Right renal pelvis (tissue), 4 donors: ENCODE measurements around the gene INPPL1. TPM values are rescaled to one million over a fixed set of nuclear protein-coding genes. Genes with fewer than 3 reads are reported as not detected.
"Not testable (repeated sequence)": the region's sequence is repeated elsewhere in the genome, so short reads cannot be mapped to it uniquely, and the experiment has no call there.

Source experiments
- DNase-seq, 4 donors: peaks; one replicate each; pipeline ENCODE4 v3.0.0-alpha.2; 2013; ENCODE audit warnings: low read depth in 4 of 4, low spot score in 3 of 4, missing footprints in 1 of 4
- polyA plus RNA-seq, 4 donors: library from polyadenylated mRNA; unstranded; fragments of 120-200 nt; gene quantifications; one replicate each; pipeline ENCODE4 v1.2.1, GENCODE V29; 2013; ENCODE audit not compliant: insufficient read length in 4 of 4

The INPPL1 gene, protein sequence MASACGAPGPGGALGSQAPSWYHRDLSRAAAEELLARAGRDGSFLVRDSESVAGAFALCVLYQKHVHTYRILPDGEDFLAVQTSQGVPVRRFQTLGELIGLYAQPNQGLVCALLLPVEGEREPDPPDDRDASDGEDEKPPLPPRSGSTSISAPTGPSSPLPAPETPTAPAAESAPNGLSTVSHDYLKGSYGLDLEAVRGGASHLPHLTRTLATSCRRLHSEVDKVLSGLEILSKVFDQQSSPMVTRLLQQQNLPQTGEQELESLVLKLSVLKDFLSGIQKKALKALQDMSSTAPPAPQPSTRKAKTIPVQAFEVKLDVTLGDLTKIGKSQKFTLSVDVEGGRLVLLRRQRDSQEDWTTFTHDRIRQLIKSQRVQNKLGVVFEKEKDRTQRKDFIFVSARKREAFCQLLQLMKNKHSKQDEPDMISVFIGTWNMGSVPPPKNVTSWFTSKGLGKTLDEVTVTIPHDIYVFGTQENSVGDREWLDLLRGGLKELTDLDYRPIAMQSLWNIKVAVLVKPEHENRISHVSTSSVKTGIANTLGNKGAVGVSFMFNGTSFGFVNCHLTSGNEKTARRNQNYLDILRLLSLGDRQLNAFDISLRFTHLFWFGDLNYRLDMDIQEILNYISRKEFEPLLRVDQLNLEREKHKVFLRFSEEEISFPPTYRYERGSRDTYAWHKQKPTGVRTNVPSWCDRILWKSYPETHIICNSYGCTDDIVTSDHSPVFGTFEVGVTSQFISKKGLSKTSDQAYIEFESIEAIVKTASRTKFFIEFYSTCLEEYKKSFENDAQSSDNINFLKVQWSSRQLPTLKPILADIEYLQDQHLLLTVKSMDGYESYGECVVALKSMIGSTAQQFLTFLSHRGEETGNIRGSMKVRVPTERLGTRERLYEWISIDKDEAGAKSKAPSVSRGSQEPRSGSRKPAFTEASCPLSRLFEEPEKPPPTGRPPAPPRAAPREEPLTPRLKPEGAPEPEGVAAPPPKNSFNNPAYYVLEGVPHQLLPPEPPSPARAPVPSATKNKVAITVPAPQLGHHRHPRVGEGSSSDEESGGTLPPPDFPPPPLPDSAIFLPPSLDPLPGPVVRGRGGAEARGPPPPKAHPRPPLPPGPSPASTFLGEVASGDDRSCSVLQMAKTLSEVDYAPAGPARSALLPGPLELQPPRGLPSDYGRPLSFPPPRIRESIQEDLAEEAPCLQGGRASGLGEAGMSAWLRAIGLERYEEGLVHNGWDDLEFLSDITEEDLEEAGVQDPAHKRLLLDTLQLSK
- 100 to 1,000 TPM; 131 to 171 (median 145) TPM for polyA plus RNA-seq

DNA sequence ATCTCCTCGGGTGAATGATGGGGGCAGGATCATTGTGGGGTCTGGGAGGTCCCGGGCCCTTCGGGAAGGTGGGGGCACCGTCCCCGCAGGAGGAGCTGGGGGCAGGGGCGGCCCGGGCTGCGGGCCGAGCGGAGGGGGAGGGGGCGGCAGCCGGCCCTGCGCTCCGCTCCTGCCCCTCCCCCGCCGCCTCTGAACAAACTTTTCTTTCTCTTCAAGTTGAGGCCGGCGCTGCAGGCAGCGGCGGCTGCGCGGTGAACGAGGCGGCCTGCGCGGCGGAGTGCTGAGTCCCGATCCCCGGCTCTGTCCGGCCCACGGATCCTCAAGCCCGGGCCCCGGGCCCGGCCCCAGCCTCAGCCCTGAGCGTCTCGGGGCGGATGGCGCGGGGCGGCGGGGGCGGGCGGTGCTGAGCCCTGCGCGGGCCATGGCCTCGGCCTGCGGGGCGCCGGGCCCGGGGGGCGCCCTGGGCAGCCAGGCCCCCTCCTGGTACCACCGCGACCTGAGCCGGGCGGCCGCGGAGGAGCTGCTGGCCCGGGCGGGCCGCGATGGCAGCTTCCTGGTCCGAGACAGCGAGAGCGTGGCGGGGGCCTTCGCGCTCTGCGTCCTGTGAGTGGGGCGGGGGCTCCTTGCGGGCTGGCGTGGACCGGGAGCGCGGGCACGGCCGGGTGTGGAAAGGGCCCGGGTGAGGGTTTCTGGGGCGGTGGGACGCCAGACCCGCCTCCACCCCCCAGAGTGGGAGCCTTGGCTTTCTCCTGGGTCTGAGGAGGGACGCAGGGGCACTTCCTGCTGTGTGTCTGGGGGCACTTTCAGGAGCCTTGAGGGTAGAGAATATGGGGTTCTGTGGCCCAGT, at the start of gene INPPL1:
Gene INPPL1, plus strand, starts transcription at position 204 of the 847 bp plus-strand sequence. Its CDS starts 218 bp downstream, at position 422.
- no peak for DNase-seq

DNA sequence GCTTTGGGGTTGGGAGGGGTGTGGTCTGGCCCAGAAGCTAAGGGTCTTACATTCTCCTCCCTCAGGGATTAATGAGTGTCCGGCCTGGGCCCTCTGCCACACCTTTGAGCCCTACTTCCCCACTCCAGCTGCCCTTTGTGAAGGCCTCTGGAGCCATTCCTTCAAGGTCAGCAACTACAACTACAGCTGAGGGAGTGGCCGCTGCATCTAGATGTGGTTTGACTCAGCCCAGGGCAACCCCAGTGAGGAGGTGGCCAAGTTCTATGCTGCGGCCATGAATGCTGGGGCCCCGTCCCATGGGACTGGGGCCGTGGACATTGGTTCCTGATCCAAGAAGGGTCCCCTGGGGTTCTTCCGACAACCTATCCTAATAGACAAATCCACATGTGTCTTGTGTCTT, 46.9 kb upstream of the INPPL1 start:
- no peak for DNase-seq

DNA sequence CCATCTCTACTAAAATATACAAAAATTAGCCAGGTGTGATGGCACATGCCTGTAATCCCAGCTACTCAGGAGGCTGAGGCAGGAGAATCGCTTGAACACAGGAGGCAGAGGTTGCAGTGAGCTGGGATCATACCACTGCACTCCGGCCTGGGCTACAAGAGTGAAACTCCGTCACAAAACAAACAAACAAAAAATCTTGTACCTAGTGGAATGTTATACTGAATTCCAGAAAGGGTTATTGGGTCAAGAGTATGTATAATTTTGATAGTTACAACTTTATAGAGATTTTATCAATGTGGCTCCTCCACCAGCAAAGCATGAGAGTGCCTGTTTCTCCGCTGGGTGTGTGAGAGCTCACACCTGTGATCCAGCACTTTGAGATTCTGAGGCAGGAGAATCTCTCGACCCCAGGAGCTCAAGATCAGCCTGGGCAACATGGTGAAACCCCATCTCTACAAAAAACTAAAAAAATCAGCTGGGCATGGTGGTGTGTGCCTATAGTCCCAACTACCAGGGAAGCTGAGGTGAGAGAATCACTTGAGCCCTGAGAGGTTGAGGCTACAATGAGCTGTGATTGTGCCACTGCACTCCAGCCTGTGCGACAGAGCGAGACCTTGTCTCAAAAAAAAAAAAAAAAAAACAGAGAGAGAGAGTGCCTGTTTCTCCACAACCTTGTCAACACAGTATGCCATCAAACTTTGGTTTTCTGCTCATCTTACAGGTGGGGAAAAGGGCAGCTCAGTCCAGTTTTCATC, 45.3 kb upstream of the INPPL1 start:
- no peak for DNase-seq

DNA sequence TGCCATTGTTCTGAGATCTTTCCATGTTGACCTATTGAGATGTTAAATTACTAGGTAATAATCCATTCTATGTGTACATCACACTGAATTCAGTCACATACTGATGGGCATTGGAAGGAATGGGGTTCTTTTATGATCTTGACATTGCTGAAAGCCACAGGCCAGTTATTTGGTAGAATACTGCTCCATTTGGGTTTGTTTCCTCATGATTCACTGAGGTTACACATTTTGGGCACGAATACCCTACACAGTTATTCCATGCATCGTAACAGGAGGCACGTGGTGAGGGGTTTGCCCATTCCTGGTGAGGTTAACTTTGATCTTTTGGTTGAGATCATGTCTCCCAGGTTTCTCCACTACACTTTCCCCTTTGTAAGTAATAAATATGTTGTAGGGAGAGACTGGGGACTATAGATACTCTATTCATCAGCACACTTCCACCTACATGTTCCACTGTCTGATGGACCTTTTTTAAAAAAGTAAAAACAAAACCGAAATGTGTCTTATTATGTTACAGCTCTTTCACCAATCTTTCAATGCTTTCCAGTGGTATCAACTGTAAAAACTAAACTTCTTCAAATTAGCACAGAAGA, 44.7 kb upstream of the INPPL1 start:
- no peak for DNase-seq

DNA sequence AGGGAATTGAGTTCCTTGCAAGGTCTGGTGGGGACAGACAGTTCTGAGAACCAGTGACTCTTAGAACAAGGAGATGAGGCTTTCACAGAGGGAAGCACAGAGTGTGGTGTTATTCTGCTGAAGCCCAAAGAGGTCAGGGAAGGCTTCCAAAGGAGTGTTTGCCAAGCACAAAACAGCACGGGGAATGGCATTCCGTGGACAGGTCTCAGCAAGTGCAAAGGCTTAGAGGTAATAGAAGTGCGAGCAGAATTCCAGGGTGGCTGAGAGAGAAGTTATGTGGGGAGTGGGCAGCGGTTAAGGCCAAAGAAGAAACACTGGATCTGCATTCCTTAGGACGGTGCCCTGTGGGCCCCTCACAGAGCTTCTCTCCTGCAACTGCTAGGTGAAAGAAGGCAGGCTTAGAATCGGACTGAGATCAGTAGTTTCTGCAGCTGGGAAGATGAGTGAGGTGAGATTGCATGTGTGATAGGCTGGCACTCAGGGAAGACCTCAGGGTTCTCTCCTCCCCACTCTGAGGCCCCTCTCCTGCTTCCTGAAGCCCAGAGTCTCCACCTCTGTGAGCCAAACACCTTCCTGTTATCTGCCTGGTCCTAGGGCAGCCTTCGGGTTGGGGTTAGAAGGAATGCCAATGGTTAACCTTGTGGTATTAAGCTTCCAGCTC, 43.5 kb upstream of the INPPL1 start:
- DNase-seq = not testable (repeated sequence)

DNA sequence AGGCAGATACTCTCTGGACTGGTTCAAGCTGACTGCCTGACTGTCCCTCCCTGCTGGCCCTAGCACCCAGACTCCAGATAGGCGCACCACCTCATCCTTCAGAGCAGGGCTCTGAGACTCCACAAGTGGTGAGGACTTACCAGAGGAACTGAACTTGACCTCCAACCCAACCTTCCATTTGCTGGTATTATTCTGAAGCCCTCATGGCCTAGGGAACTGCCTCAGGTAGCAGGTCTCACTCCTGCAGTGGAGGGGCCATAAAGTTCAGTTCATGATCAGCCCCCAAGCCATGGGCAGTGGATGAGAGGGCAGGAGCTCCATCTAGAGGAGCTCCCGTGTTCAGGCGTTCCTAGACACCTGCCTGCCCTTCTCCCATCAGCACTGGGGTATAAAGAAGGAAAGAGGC, 43.0 kb upstream of the INPPL1 start:
- DNase-seq = not testable (repeated sequence)

DNA sequence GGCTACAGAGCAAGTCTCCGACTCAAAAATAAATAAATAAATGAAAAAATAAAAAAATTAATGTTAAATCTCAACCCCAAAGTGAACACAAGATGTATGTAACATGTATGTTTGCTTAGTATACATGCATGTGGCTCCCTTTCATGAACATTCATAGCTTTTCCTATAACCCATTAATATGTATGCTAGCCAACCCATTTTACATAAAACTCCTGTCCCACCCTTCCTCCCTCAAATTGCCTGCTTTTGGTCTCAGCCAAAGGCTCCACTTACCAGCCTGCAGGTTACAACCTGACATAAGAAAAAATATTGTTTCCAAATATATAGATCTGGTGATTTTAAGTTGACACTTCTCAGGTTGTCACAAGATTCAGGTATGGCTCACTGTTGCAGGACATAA, 36.3 kb upstream of the INPPL1 start:
- no peak for DNase-seq

DNA sequence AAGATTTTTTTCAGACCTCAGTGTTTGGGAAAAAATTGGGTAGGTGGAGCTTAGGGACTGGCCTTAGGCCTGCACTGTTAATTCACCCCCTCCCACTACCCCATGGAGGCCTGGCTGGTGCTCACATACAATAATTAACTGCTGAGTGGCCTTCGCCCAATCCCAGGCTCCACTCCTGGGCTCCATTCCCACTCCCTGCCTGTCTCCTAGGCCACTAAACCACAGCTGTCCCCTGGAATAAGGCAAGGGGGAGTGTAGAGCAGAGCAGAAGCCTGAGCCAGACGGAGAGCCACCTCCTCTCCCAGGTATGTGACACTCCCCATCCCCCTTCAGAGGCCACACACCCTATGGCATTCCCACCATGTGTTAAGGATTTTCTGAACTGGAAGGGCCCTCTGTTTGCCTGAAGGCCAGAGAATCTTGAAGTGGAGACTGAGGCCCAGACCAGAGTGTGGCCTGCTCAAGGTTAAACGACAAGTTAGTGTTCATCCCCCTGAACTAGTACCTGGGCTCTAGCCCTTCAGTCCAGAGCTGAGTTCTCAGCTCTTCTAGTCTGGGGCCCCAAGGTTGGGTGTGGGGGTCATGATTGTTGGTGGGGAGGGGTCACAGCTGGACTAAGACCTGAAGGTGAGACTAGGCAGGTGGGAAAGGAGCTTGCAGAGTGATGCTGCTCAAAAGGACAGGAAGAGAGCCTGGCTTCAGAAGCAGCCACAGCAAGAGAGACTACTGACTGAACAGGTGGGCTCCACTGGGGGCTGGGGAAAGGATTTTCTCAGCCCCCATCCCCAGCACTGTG, 34.9 kb upstream of the INPPL1 start:
- DNase-seq = peak in 3 of 4 donors; percentile 34 to 47 (median 38)

DNA sequence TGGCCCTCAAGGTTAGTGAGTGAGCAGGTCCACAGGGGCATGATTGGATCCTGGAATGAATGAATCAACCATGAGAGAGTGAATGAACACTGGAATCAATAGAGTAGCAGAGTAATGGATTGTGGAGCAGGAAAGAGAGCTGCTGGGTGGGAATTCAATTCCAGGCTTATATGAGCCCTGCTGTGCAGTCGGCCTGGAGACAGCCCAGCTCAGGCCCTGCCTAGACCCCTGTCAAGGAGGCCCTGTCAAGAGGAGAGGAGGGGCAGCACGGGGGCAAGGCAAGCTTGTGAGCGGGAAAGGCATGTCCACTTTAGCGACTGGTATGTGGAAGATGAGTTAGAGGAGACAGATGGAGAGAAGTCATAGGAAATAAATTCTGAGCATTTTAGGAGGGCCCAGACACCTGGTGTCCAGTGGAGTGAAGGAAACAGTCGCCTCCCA, 33.9 kb upstream of the INPPL1 start:
- DNase-seq = no peak

DNA sequence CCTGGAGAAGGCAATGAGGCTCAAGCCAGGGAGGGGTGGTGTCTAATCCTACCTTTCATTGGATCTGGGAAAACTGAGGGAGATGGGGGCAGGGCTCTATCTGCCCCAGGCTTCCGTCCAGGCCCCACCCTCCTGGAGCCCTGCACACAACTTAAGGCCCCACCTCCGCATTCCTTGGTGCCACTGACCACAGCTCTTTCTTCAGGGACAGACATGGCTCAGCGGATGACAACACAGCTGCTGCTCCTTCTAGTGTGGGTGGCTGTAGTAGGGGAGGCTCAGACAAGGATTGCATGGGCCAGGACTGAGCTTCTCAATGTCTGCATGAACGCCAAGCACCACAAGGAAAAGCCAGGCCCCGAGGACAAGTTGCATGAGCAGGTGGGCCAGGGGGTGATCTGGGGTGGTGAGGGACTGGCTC, 32.6 kb upstream of the INPPL1 start, which contains the start of gene FOLR1:
Gene FOLR1, plus strand, starts transcription at position 180 of the 421 bp plus-strand sequence. Its CDS starts 34 bp downstream, at position 214.
- no peak for DNase-seq

DNA sequence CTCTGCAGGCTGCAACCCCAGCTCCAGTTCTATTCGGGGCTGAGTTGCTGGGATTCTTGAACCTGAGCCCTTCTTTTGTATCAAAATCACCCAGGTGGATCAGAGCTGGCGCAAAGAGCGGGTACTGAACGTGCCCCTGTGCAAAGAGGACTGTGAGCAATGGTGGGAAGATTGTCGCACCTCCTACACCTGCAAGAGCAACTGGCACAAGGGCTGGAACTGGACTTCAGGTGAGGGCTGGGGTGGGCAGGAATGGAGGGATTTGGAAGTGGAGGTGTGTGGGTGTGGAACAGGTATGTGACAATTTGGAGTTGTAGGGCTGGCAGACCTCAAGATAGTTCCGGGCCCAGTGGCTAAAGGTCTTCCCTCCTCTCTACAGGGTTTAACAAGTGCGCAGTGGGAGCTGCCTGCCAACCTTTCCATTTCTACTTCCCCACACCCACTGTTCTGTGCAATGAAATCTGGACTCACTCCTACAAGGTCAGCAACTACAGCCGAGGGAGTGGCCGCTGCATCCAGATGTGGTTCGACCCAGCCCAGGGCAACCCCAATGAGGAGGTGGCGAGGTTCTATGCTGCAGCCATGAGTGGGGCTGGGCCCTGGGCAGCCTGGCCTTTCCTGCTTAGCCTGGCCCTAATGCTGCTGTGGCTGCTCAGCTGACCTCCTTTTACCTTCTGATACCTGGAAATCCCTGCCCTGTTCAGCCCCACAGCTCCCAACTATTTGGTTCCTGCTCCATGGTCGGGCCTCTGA, 28.9 kb upstream of the INPPL1 start:
- no peak for DNase-seq

DNA sequence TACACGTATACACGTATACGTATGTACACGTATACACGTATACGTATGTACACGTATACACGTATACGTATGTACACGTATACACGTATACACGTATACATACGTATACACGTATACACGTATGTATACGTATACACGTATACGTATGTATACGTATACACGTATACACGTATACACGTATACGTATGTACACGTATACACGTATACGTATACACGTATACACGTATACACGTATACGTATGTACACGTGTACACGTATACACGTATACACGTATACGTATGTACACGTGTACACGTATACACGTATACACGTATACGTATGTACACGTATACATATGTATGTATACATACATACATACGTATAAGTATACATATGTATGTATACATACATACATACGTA, 23.1 kb upstream of the INPPL1 start:
- DNase-seq = not testable (repeated sequence)

DNA sequence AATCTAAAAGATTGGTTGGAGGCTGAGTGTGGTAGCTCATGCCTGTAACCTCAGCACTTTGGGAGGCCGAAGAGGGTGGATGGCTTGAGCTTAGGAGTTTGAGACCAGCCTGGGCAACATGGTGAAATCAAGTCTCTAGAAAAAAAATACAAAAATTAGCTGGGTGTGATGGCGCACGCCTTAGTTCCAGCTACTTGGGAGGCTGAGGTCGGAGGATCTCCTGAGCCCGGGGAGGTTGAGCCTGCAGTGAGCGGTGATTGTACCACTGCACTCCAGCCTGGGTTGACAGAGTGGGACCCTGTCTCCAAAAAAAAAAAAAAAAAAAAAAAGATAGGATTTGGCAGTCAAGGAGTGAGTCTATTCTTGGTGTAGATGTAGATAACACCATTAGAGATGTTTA, 22.0 kb upstream of the INPPL1 start:
- DNase-seq = no peak

DNA sequence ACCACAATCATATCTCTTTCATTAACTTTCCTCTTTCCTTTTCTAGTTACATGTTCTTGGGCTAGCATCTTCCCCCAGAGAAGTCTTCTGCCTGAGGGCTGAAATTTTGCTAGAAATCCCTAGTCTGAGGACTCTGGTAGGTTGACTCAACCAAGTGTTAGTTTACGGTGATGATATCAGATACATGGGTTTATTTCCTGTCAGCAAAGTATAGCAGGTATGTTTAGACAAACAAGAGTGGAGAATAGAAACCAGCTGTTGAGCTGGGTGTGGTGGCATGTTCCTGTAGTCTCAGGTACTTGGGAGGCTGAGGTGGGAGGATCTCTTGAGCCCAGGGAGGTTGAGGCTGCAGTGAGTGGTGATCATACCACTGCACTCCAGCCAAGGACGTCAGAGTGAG, 21.4 kb upstream of the INPPL1 start:
- no peak for DNase-seq

DNA sequence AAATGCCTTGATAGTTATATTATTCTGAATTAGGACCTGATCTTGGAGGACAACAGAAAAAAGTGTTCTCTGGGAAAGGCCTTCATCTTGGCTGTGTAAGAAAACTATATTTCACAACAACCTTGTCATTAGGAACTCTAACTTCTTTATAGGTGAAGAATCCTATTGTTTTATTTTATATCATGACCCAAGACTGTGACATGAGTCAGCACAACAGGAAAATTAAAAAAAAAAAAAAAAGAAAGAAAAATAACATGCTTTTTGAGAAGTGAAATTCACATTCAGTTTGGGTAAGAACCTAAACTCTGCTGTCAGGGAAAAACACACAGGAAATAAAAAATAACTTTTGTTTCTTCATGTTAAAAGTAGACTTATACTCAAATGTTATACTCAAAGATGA, 19.7 kb upstream of the INPPL1 start:
- DNase-seq = no peak

DNA sequence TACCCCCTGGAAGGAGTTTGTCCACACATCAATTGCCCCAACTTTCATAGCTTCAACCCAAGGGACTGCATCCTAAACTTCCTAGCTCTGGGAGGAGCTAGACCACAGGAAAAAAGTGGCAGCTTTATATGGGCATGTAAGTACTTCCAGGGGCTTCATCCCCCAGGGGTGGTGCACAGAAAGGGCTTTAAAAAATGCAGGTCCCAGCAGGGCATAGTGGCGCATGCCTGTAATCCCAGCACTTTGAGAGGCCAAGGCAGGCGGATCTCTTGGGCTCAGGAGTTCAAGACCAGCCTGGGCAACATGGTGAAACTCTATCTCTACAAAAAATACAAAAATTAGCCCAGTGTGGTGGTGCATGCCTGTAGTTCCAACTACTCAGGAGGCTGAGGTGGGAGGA, 17.8 kb upstream of the INPPL1 start:
- not testable (repeated sequence) for DNase-seq
